HG03108 (cell line): ENCODE measurements around the gene AVEN.
"Not testable (repeated sequence)": the region's sequence is repeated elsewhere in the genome, so short reads cannot be mapped to it uniquely, and the experiment has no call there.

ENCODE experiments used
- ATAC-seq: cut with Tn5 transposase; IDR thresholded peaks from one replicate; pipeline ENCODE4 v1.9.1; 2021; ENCODE audit warnings: moderate library complexity; ENCODE audit not compliant: unreplicated experiment

Gene AVEN, protein sequence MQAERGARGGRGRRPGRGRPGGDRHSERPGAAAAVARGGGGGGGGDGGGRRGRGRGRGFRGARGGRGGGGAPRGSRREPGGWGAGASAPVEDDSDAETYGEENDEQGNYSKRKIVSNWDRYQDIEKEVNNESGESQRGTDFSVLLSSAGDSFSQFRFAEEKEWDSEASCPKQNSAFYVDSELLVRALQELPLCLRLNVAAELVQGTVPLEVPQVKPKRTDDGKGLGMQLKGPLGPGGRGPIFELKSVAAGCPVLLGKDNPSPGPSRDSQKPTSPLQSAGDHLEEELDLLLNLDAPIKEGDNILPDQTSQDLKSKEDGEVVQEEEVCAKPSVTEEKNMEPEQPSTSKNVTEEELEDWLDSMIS

DNA sequence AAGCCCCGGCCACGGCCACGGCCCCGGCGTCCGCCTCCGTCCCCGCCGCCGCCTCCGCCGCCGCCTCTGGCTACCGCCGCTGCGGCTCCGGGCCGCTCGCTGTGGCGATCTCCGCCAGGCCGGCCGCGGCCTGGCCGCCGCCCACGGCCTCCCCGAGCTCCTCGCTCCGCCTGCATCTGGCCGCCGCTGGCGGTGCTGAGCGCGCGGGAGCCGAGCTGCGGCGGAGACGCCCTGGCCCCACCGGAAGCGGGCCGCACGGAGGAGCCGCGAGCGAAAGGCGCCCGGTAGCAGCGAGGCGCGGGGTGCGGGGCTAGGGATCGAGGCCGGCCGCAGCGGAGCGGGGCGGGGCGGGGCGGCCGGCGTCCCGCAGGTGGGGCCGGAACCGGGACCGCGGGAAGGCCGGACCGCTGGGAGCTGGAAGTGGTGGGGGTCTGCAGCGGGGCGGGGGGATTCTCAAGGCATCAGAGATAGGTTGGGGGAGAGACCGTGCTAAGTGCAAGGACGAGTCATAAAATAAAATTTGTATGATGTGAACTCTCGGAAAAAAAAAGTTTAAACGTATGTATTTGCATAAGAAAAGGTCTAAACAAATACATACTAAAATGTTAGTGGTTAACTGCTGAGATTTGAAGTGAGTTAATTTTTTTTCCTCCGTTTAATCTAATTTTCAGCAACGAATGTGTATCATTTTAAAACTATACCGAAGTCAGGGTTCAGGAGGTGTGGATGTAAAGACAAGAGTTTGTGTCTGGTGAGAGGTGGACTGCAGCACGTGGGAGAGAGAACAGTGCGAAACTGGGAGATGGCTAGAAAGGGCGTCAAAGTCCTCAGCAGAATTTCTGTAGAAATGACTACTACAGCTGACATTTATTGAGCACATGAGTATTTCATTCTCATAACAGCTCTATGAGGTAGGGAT is at the start of gene AVEN:
Gene AVEN (minus strand): TSS at position 334 of the 919 bp plus-strand sequence. CDS start 158 bp downstream, at position 176.
- peak; percentile 43 for ATAC-seq

DNA sequence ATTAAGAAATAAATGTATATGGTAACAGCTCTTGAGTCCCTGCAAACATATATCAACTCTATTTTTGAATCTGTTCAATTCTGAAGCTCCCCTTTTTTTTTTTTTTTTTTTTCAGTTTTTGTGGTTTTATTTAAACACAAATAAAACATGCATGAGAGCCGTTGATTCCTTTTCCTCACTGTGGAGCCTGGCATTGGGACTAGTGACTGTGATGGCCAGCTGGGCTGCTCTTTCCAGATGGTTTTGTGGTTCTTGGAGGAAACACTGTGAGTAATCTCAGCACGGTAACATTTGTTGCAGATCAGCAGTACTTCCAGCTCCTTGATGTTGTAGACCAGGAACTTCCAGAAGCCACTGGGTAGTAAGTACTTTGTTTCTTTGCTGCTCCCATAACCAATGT is 46.7 kb upstream of the AVEN start:
- no peak for ATAC-seq

DNA sequence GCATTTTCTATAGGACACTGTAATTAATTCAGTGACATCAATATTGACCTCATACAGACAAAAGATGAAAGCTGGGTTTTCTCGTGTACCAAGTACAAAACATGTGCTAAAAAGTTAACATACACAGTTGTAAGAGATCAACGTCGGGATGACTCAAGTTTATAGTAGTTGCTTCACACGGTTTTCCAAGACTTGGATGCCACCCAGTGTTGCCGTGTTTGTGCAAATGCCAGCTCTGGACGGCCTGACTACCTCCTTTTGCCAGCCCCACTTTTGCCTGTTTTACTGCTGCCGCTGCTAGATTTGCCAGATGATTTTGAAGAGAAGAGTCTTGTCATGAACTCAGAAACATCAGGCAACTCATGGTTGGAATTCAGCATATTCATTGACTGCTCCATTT is 45.1 kb upstream of the AVEN start:
- no peak for ATAC-seq

DNA sequence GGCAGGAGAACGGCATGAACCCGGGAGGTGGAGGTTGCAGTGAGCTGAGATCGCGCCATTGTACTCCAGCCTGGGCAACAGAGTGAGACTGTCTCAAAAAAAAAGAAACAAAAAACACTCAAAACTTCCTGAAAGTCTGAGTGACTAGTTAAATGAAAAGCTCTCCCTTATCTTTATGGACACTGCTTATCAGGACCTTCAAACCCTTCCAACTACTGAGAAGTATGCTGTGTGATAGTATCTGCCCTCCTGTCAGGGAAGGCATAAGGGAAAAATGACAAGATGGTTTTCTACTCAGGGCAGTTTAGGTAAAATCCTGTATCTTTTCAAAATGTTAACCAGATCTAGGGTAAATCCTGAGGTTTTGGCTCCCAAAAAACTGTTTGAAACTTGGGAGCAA is 40.9 kb upstream of the AVEN start:
- ATAC-seq = no peak

DNA sequence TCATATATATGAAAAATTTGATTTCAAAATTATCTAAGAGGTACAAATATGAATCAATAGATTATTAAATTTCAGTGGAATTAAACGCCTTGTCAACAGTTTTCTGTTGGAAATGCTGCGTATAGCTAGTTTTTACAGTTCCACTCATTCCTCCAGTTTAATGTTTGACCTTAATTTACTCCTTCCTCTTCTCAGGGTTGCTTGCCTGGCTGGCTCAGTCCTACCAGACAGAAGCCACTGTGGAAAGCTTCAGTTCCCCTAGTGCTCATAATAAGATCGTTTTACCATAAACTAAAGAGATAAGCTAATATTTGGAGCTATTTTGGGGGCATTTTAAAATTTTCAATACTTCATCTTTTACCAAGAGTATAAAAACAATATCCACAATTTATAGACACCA is 39.9 kb upstream of the AVEN start:
- no peak for ATAC-seq

DNA sequence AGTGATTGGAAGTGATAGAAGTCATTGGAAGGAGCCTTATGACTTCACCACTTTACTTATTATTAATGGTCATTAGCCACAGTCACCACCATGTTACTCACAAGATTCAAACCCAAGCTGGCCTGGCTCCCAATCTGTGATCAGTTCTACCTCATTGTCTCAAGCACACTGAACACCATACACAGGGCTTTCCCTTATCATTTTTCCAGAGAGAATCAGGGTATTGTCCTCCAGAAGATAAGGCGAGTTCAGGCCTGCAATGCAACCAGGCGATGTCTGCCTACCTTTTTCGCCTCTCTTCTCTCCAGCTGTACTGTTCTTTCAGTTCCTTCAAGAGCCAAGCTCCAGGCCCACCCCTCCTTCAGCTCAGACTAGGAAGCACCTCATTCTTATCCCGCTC is 37.8 kb upstream of the AVEN start:
- ATAC-seq = no peak

DNA sequence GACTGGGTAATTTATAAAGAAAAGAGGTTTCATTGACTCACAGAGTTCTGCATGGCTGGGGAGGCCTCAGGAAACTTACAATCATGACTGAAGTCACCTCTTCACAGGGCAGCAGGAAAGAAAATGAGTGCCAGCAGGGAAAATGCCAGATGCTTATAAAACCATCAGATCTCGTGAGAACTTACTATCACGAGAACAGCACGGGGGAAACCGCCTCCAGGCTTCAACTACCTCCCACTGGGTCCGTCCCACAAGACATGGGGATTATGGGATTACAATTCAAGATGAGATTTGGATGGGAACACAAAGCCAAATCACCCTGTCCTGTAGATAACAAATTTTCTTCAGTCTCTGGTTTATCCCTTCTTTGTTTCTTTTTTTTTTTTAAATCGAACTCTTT is 31.0 kb upstream of the AVEN start:
- no peak for ATAC-seq

DNA sequence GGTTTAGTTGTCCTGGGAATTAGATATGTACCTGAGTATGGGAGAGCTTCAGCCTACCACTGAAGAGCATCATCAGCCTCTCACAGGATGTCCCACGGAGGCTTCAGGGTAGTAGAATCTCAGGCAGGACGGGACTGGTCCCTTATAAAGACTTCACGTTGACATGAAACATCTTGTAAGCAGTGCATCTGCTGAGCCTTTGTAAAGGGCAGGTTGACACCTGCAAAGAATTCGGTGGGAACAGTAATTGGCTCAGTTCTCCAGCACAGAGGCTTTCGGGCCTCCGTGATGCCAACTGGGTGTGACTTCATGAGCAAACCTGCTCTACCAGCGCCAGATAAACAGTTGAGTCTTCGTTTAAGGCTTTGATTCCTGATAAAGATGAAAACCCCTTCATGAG is 26.9 kb upstream of the AVEN start:
- no peak for ATAC-seq

DNA sequence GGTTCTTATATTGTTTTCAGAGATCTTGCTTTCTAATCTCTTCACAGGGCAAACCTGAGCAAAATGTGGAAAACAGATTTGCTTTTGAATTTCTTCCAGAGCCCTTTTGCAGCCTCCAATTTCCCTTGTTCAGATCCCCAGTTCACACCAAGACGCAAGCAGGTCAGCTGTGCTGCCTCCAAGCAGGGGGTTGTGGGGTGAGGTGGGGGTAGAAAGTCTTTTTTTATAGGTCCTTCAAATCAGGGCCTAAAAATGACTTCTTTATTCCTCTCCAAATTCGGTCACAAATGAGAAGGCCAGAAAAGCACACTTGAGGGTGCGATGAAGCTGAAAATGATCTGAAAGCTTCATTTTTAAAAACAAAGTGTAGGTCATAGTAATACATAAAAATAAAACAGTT is 26.3 kb upstream of the AVEN start:
- no peak for ATAC-seq

DNA sequence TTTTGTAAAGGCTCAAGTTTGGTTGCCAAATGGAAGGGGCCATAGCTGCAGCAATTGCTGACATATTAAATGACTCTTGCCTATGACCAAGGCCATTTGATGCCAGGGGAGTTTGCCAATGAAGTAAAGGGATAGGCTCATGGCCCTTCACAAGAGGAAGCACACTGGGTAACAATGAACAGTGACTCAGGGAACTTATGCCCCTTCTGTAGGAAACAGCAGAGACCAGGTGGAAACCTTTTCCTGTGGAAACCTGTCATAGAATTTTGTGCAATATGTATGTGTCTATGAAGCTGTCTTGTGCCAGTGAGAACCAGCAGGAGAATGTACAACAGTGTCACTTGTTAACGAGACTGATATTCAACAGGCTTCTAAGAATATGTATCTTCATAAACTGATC is 25.4 kb upstream of the AVEN start:
- no peak for ATAC-seq

DNA sequence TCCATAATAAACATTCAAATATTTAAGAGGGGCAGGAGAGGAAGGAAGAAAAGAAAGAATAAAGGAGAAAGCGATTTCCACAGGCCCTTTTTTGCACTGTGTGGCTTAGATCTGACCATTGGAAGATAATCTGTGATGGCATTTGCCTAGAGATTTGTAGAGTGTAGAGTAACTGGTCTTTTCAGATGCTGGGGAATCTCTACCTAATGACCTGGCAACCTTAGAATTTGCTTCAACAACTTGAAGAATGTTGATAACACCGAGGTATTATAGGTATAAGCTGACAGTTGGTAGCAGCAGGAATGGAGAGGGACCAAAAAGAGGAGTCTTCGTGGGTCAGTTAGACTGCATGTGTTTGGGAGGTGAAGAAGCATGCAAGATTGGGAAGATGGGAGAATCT is 20.9 kb upstream of the AVEN start:
- no peak for ATAC-seq

DNA sequence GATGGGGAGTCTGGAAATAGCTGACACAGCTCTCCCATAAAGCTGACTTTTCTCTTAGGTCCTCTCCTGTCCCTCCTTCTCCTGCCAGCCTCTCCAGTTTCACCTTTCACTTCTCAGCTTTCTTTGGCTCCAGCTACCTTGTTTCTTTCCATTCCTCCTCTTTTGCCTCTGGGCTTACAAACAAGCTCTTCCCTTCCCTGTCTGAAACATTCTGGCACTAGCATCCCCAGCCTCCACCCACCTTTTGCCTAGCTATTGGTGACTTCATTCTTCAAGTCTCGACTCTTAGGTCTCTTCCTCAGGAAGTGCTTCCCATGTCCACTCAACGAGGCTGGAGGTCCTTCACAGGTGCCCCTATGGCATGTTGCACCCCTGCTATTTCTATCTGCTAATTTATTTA is 20.5 kb upstream of the AVEN start:
- ATAC-seq = no peak

DNA sequence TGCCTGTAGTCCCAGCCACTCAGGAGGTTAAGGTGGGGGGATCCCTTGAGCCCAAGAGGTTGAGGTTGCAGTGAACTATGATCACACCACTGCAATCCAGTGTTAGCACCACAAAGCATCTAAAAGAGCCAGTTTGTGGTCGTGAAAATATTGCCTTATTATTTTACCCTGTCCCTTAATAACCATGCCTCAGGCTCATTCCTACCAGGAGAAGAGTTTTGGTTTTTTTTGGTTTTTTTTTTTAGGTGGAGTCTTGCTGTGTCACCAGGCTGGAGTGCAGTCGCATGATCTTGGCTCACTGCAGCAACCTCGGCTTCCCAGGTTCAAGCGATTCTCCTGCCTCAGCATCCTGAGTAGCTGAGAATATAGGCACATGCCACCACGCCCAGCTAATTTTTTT is 17.9 kb upstream of the AVEN start:
- ATAC-seq = no peak

DNA sequence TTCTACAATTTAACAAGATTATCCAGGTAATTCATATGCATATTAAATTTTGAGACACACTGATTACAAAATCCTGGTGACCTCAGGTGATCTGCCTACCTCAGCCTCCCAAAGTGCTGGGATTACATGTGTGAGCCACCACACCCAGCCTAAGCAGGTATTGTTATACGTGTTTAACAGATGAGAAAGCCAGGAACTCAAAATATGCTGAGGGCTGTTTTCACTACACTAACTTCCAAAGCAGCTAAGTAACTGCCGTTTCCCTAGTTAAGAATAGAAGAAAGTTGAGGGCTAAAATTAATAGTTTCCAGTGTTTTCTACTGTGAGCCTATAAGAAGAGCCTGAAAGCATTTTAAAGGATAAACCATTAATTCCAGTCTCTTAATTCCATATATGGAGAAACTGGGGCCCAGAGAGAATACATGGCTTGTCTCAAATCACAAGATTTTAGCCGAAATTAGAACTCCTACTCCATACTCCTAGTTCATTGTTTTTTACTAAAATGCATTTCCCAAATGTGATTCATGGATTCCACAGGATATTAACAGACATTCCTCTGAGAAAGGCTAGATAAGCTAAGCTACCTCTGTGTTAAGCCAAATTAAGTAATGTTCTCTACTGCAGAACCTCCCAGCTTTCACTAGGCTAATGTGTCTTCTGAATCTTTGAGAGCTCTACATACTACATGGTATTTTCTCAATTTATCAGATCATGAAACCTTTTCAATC is 17.0 kb upstream of the AVEN start:
- ATAC-seq = no peak

DNA sequence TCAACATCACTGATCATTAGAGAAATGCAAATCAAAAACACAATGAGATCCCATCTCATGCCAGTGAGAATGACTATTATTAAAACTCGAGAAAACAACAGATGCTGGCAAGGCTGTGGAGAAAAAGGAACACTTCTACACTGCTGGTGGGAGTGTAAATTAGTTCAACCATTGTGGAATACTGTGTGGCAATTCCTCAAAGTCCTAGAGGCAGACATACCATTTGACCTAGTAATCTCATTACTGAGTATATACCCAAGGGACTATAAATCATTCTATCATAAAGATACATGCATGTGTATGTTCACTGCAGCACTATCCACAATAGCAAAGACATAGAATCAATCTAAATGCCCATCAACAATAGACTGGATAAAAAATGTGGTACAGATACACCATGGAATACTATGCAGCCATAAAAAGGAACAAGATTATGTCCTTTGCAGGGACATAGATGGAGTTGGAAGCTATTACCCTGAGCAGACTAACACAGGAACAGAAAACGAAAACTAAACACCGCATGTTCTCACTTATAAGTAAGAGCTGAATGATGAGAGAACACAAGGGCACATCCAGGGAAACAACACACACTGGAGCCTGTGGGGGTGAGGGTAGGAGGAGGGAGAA is 15.2 kb upstream of the AVEN start:
- ATAC-seq = no peak

DNA sequence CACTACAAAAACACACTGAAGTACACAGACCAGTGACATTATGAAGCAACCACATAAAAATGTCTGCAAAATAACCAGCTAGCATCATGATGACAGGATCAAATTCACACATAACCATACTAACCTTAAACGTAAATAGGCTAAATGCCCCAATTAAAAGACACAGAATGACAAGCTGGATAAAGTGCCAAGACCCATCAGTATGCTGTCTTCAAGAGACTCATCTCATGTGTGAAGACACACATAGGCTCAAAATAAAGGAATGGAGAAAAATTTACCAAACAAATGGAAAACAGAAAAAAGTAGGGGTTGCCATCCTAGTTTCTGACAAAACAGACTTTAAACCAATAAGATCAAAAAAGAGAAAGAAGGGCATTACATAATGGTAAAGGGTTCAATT is 11.4 kb upstream of the AVEN start:
- ATAC-seq = not testable (repeated sequence)

DNA sequence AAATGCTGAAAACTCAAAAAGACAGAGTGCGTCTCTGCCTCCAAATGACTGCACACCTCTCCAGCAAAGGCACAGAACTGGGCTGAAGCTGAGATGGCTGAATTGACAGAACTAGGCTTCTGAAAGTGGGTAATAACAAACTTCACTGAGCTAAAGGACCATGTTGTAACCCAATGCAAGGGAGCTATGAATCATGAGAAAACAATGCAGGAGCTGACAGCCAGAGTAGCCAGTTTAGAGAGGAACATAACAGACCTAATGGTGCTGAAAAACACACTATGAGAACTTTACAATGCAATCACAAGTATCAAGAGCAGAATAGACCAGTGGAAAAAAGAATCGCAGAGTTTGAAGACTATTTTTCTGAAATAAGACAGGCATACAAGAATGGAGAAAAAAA is 10.1 kb upstream of the AVEN start:
- ATAC-seq = no peak

DNA sequence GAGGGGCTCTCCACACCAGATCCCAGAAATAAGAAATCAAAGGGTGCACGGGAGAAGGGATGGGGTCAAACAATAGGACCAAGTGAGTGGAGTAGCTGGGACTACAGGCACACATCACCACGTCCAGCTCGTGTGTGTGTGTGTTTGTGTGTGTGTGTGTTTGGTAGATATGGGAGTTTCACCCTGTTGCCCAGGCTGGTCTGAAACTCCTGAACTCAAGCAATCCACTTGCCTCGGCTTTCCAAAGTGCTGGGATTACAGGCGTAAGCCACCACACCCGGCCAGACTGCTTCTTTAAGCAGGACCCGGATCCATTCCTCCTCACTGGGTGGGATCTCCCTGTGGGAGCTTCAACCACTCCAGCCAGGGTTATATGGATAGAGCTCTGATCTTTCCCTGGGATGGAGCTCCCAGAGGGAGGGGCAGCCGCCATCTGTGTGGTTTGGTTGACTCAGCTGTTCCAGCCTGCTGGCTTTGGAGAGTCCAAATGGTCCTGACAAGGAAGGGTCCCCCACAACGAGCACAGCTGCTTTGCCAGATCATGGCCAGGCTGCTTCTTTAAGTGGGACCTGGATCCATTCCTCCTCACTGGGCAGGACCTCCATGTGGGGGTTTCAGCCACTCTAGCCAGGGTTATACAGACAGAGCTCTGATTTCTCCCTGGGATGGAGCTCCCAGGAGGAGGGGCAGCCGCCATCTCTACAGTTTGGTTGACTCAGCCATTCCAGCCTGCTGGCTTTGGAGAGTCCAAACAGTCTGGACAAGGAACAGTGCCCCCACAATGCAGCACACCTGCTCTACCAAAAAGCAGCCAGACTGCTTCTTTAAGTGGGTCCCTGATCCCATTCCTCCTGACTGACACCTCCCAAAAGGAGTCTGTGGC is 9.1 kb upstream of the AVEN start:
- ATAC-seq = no peak

DNA sequence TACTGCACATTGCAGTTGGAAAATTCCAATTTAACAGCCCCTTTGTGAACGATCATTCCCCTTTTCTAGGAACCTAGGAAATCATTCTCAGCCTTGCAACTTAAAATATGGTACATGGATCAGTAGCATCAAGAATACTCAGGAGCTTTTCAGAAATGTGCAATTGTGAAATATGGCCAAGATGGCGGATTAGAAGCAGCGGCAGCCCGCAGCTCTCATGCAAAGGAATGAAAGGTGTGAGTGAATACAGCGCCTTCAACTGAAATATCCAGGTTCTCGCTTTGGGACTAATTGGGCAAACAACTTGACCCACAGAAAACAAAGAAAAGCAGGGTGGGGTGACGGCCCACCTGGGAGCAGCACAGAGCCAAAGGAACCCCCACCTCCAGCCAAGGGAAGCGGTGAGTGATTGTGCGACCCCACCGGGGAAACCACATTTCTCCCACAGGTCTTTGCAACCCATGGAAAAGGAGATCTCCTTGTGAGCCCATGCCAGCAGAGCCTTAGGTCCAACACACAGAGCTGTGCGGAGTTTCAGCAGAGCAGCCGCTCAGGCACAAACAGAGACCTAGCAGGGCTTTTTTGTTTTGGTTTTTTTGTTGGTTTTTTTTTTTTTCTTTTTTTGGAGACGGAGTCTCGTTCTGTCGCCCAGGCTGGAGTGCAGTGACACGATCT is 7.6 kb upstream of the AVEN start:
- no peak for ATAC-seq

DNA sequence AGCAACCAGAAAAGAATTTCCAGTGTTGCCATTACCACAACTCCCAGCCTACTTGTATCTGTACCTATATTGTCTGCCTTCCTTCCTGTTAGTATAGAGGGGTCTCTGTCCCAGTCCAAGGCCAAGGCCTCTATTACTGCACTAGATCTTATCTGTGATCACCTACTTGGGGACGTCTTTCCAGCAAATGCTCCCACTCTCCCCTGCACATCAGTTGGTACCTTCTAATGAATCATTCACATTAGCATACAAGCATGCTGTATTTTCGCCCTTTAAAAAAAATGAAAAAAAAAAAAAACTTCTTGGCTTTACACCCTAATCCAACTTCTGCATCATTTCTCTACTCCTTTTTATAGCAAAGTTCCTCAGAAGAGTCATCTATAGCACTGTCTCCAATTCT is 4.8 kb upstream of the AVEN start:
- no peak for ATAC-seq
